Measurements from ENCODE around the gene CIAO2A. TPM values are rescaled to one million over a fixed set of nuclear protein-coding genes. Genes with fewer than 3 reads are reported as not detected.
A peak's percentile ranks its signal among the peaks of the same experiment; 100 is the strongest.

Gene CIAO2A
- total RNA-seq, 2 donors from 2014 or later = 88.7 to 98.3 TPM

DNA sequence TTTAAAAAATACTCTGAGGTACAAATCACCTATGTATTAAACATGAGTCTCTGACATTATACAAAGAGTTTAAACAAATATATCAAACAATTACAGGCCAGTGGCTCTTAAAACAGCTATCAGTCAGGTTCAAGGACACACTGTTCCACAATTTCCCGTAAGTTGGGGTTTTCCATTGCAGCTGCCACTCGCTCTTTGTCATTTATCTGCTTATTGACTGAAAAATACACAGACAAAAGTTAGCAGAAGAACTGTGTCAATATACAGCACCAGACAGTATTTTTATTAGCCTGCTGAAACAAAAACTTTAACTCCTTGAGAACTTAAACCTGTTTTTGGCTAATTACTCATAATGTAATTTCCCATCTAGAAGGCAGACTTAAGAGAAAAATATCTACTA lies 20.8 kb downstream of the CIAO2A start:
- Histone ChIP-seq H3K27ac (peak overlapping the region; percentile 42), H3K36me3 (no peaks in the 10 kb centered on the region), H3K9ac (ENCODE audit: low read depth in 2 of 2, low read length in 2 of 2) (no peak overlapping the region), H3K27me3 (no peaks in the 10 kb centered on the region), H3K4me1 (peaks cover 7% of the 10 kb centered on the region), H3K4me3 (no peak overlapping the region), H3K9me3 (no peaks in the 10 kb centered on the region)
- intact Hi-C loops (cut with DNase I) = no loop called here
- DNase-seq = no peak
- TF ChIP-seq, protein P1, sequence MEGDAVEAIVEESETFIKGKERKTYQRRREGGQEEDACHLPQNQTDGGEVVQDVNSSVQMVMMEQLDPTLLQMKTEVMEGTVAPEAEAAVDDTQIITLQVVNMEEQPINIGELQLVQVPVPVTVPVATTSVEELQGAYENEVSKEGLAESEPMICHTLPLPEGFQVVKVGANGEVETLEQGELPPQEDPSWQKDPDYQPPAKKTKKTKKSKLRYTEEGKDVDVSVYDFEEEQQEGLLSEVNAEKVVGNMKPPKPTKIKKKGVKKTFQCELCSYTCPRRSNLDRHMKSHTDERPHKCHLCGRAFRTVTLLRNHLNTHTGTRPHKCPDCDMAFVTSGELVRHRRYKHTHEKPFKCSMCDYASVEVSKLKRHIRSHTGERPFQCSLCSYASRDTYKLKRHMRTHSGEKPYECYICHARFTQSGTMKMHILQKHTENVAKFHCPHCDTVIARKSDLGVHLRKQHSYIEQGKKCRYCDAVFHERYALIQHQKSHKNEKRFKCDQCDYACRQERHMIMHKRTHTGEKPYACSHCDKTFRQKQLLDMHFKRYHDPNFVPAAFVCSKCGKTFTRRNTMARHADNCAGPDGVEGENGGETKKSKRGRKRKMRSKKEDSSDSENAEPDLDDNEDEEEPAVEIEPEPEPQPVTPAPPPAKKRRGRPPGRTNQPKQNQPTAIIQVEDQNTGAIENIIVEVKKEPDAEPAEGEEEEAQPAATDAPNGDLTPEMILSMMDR (IDR thresholded peaks at IDR 0.05) = no peak

DNA sequence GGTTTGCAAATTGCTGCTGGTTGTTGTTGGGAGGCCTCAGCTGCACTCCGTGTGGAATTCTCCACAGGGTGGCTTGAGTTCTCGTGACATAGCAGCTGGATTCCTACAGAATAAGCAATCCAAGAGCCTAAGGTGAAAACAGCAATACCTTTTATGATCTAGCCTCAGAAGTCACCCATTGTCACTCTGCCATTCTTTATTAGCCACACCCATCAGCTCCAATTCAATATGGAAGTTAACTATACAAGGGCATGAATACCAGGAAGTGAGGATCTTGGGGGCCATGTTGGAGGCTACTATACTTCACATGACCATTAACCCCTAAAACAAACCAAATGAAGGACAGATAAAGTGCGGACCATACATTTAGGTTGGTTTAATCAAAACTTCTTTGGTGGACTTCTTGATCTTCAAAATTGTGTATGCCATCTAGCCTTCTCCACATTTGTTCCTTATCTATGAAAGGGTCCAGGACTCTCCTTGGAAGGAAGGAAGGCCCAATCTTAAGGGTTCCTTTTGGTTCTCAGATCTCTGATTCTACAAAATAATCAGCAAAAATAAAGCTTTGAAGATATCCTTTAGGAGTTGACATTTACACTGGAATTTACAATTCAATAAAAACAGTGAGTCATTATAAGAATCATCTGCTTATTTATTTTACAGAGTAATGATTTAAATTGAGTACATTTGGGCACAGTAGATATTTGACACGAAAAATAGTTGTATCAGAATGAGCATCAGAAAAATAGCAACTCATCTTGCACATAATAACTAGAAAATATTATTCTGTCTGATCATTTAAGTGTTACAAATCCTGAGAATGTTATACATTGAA lies 21.5 kb downstream of the CIAO2A start:
- Histone ChIP-seq H3K4me1 (peaks cover 10% of the 10 kb centered on the region), H3K36me3 (no peaks in the 10 kb centered on the region), H3K27me3 (no peaks in the 10 kb centered on the region), H3K9ac (ENCODE audit: low read depth in 2 of 2, low read length in 2 of 2) (no peak overlapping the region), H3K9me3 (no peaks in the 10 kb centered on the region), H3K27ac (peak overlapping the region; percentile 42), H3K4me3 (no peak overlapping the region)
- TF ChIP-seq, protein P1 (IDR thresholded peaks at IDR 0.05) = no peak
- intact Hi-C loops (cut with DNase I) = no loop called here
- no peak for DNase-seq

DNA sequence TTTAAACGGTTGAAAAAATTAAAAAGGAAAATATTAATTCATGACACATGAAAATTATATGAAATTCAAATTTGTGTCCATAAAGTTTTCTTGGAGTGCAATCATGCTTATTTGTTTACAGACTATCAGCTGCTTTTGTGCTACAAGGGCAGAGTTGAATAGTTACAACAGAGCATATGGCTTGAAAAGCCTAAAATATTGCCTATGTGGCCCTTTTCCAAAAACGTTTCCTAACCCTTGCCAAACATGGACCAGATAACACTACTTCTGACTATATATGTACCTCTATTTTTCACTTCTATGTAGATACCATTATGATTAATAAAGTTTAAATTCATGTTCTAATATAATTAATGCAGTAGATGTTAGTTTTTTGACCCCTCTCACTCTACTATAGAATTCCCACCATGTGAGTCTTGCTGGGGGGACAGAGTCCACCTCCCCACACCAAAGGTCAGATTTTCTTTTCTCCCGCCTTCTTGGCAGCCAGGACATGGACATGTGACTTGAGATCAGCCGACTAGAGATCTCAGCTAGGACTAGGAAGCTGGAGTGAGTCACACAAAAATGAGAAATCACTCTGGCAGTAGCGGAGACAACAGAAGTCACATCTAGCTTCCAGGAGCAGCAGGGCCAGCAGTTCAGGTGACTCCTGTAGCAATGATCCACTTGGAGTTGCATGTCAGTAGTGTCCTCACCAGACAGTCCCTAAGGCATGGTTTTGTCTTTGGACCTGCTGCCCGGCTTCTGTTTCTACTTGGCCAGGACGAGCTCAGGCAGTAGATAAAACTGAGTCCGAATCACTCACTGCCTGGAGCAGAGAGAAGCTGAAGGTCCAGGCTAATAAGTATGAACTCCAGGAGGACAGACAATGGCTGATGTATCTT lies 22.4 kb downstream of the CIAO2A start:
- H3K27ac ChIP-seq = peak overlapping the region; percentile 42
- H3K9me3 ChIP-seq = no peaks in the 10 kb centered on the region
- no peaks in the 10 kb centered on the region for H3K27me3 ChIP-seq
- peaks cover 10% of the 10 kb centered on the region for H3K4me1 ChIP-seq
- peak; percentile 64 for DNase-seq
- intact Hi-C loops (cut with DNase I) = no loop called here
- H3K4me3 ChIP-seq = no peak overlapping the region
- TF ChIP-seq, protein P1 (IDR thresholded peaks at IDR 0.05) = no peak
- H3K36me3 ChIP-seq = no peaks in the 10 kb centered on the region
- no peak overlapping the region for H3K9ac ChIP-seq (ENCODE audit: low read depth in 2 of 2, low read length in 2 of 2)

DNA sequence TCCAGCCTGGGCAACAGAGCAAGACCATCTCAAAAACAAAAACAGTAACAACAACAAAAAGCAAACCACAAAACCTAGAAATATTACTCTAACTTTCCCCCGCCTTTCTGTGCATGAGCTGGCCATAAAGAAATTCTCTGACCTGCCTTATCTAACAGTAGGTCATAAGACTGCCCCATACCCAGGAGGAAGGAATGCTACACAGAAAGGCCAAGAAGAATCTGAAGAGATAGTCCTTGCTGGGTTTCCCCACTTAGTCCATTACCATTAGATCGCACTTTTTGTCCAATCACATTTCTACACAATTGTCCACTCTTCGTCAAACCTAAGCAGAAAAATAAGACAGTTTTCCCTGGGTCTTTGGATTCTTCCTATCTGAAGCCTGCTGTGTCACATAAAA lies 23.5 kb downstream of the CIAO2A start:
- Histone ChIP-seq H3K27me3 (no peaks in the 10 kb centered on the region), H3K9ac (ENCODE audit: low read depth in 2 of 2, low read length in 2 of 2) (no peak overlapping the region), H3K36me3 (no peaks in the 10 kb centered on the region), H3K9me3 (no peaks in the 10 kb centered on the region), H3K27ac (no peak overlapping the region), H3K4me3 (no peak overlapping the region), H3K4me1 (peaks cover 10% of the 10 kb centered on the region)
- no peak for DNase-seq
- TF ChIP-seq, protein P1 (IDR thresholded peaks at IDR 0.05) = no peak
- intact Hi-C loops (cut with DNase I) = no loop called here

DNA sequence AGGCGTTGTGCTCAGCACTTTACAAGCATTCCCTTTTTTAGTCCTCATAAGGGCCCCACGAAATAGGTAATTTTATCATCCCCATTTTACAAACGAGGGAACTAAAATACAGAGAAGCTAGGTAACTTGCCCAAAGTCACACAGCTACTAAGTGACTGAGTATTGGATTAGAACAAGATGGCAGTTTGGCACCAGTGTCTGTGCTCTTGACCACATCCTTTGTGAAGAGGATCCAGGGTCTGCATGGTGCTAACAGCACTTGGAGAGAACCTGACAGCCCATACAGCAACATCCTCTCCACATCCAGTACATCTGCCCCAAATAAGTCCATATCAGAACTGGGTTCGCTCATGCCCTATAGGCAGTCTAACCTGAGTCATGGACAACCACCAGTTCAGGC lies 25.5 kb downstream of the CIAO2A start:
- intact Hi-C loops (cut with DNase I) = loop anchor here (5.0 kb wide), 1 partner anchor 316 kb away; no protein-coding TSS in a partner anchor
- Histone ChIP-seq H3K4me1 (peaks cover 8% of the 10 kb centered on the region), H3K9me3 (no peaks in the 10 kb centered on the region), H3K4me3 (no peak overlapping the region), H3K27me3 (no peaks in the 10 kb centered on the region), H3K9ac (ENCODE audit: low read depth in 2 of 2, low read length in 2 of 2) (no peak overlapping the region), H3K36me3 (no peaks in the 10 kb centered on the region), H3K27ac (no peak overlapping the region)
- no peak for DNase-seq
- TF ChIP-seq, protein P1 (IDR thresholded peaks at IDR 0.05) = no peak

Measured in colonic mucosa (tissue), 4 donors.